Testis (tissue), 3 donors: ENCODE measurements around the gene DCAF8L2. TPM values are rescaled to one million over a fixed set of nuclear protein-coding genes. Genes with fewer than 3 reads are reported as not detected.

Experiments used
- DNase-seq: peaks from one replicate; pipeline ENCODE4 v3.0.0-alpha.2; 2019
- H3K27ac ChIP-seq, 2 donors: fragments of 200-600 bp; sonication (generic); one replicate each; pipeline ENCODE4 v1.5.1; 2019
- H3K27me3 ChIP-seq: fragments of 200-600 bp; sonication (generic); one replicate; pipeline ENCODE4 v1.5.1; 2019
- H3K36me3 ChIP-seq: fragments of 200-600 bp; sonication (generic); one replicate; pipeline ENCODE4 v1.5.1; 2017; ENCODE audit warnings: low read depth; ENCODE audit errors: missing control alignments
- H3K4me1 ChIP-seq: fragments of 200-600 bp; sonication (generic); one replicate; pipeline ENCODE4 v1.5.1; 2019
- H3K4me3 ChIP-seq, 2 donors: fragments of 200-600 bp; sonication (generic); one replicate each; pipeline ENCODE4 v1.5.1; 2017 to 2019
- H3K9me3 ChIP-seq: fragments of 200-600 bp; sonication (generic); one replicate; pipeline ENCODE4 v1.5.1; 2017
- CTCF ChIP-seq, 3 experiments: fragments of 450-650 bp in 2 of 3; fragments of 200-600 bp in 1 of 3; sonication (generic) in 1 of 3; IDR thresholded peaks; one replicate each; pipeline ENCODE4 v1.5.1; 2016 to 2019; ENCODE audit warnings: antibody characterized with exemption in 3 of 3, mild to moderate bottlenecking in 2 of 3, moderate library complexity in 1 of 3
- POLR2A ChIP-seq: fragments of 450-650 bp; IDR thresholded peaks from one replicate; pipeline ENCODE4 v1.6.1; 2017; ENCODE audit warnings: antibody characterized with exemption, mild to moderate bottlenecking, moderate library complexity
- WGBS, 2 donors: methylation state at CpG; one replicate each; pipeline ENCODE4 v1.1.5; 2018; 5-methylcytosine and 5-hydroxymethylcytosine counted together
- intact Hi-C: fragments of 100-400 bp; cut with DNase I; formaldehyde crosslinking; loops from one replicate; pipeline ENCODE4 v1.15.1; 2023; ENCODE audit warnings: low total_unique reads
- polyA plus RNA-seq: library from polyadenylated mRNA; stranded (reverse); fragments of 350-450 nt; fragmentation: Illumina TruSeq; extraction: RNeasy Lipid Tissue Mini Kit (QIAGEN cat#74804); gene quantifications from one replicate; pipeline ENCODE4 v1.2.3, GENCODE V29; 2014; ENCODE audit warnings: low read depth, low replicate concordance; ENCODE audit not compliant: insufficient read depth
- total RNA-seq, 2 donors: library from RNA; depleted of rRNA; stranded (reverse); fragments of >200 nt; gene quantifications; one replicate each; pipeline ENCODE4 v1.2.3, GENCODE V29; 2016

Gene DCAF8L2
- total and polyA plus RNA-seq, 3 donors from 2014 or later: 55.4 to 175 (median 125) TPM

- H3K36me3 ChIP-seq: no peaks in the 10 kb centered on the region
- H3K4me3 ChIP-seq: no peak overlapping the region
- H3K27me3 ChIP-seq: no peaks in the 10 kb centered on the region
- no peaks in the 10 kb centered on the region for H3K4me1 ChIP-seq
- DNase-seq: peak; percentile 76
- 21 to 22% methylated on average over 5 of the region's 5 CpGs for WGBS, 2 donors
- H3K27ac ChIP-seq: peak overlapping the region; percentile 50 to 55
- TF ChIP-seq CTCF (IDR thresholded peaks at IDR 0.05): no peak
- TF ChIP-seq POLR2A: no peak
- no peaks in the 10 kb centered on the region for H3K9me3 ChIP-seq
- intact Hi-C loops: no loop called here
Observed at GRCh38 chrX:27565992-27566391, 24.2 kb upstream of the DCAF8L2 start.

- no peak for DNase-seq
- Histone ChIP-seq H3K36me3 (no peaks in the 10 kb centered on the region), H3K9me3 (no peaks in the 10 kb centered on the region), H3K27me3 (no peaks in the 10 kb centered on the region), H3K4me3 (no peak overlapping the region), H3K27ac (no peak overlapping the region), H3K4me1 (no peaks in the 10 kb centered on the region)
- WGBS, 2 donors: 100% methylated on average over 2 of the region's 2 CpGs
- intact Hi-C loops: no loop called here
- no peak for TF ChIP-seq POLR2A
- no peak for TF ChIP-seq CTCF (IDR thresholded peaks at IDR 0.05)
Observed at GRCh38 chrX:27571164-27571563, 19.0 kb upstream of the DCAF8L2 start.

- no peak for DNase-seq
- H3K27me3 ChIP-seq: no peaks in the 10 kb centered on the region
Observed at GRCh38 chrX:27575565-27575964, 14.6 kb upstream of the DCAF8L2 start.

GRCh38 chrX:27583976-27584375, 6.2 kb upstream of the DCAF8L2 start:
- Histone ChIP-seq H3K27me3 (no peaks in the 10 kb centered on the region), H3K4me3 (no peak overlapping the region), H3K27ac (no peak overlapping the region), H3K4me1 (peaks cover 4% of the 10 kb centered on the region), H3K9me3 (no peaks in the 10 kb centered on the region), H3K36me3 (no peaks in the 10 kb centered on the region)
- DNase-seq: no peak
- WGBS, 2 donors: 48 to 67% methylated on average over 1 of the region's 1 CpG
- no peak for TF ChIP-seq CTCF (IDR thresholded peaks at IDR 0.05)
- TF ChIP-seq POLR2A: no peak
- intact Hi-C loops: no loop called here

More at GRCh38 chrX:27575565-27575964, 14.6 kb upstream of the DCAF8L2 start:
- intact Hi-C loops: no loop called here
- Histone ChIP-seq H3K4me1 (peaks cover 4% of the 10 kb centered on the region), H3K9me3 (no peaks in the 10 kb centered on the region), H3K27ac (no peak overlapping the region), H3K4me3 (no peak overlapping the region), H3K36me3 (no peaks in the 10 kb centered on the region)
- TF ChIP-seq POLR2A (no peak), CTCF (IDR thresholded peaks at IDR 0.05) (no peak)

- no peaks in the 10 kb centered on the region for H3K36me3 ChIP-seq
- WGBS, 2 donors: 78 to 79% methylated on average over 6 to 10 of the region's 15 CpGs
- no peaks in the 10 kb centered on the region for H3K27me3 ChIP-seq
- H3K4me3 ChIP-seq: peak overlapping the region in 1 of 2 donors; percentile 43
- no peaks in the 10 kb centered on the region for H3K9me3 ChIP-seq
- TF ChIP-seq POLR2A (no peak), CTCF (IDR thresholded peaks at IDR 0.05) (no peak)
- H3K4me1 ChIP-seq: no peaks in the 10 kb centered on the region
- intact Hi-C loops: no loop called here
- H3K27ac ChIP-seq: peak overlapping the region in 1 of 2 donors; percentile 7
- peak; percentile 43 for DNase-seq
Observed at GRCh38 chrX:27591938-27592337, 1.8 kb downstream of the DCAF8L2 start.
